Keratinocyte (primary cell): ENCODE measurements around the gene SLC38A6. TPM values are rescaled to one million over a fixed set of nuclear protein-coding genes. Genes with fewer than 3 reads are reported as not detected.

Experiments used
- DNase-seq: peaks from one replicate; pipeline ENCODE4 v3.0.0-alpha.2; 2011; ENCODE audit warnings: low read depth, missing footprints, low spot score
- FAIRE-seq: peaks from 2 replicates; lab custom pipeline; 2011; peaks lifted over from hg19 to GRCh38; lab: Jason Lieb, UNC
- H2AFZ ChIP-seq: 2 replicates; pipeline ENCODE4 v1.6.0; 2012; ENCODE audit warnings: low read length, control low read depth, inconsistent platforms; ENCODE audit not compliant: control insufficient read depth
- H3K27ac ChIP-seq: 2 replicates; pipeline ENCODE4 v1.5.1; 2011; ENCODE audit warnings: low read length; ENCODE audit not compliant: control insufficient read depth, insufficient read depth
- H3K27me3 ChIP-seq: 3 replicates; pipeline ENCODE4 v1.6.0; 2011; ENCODE audit warnings: low read length; ENCODE audit not compliant: control insufficient read depth, insufficient read depth; ENCODE audit errors: extremely low read depth
- H3K36me3 ChIP-seq, 2 experiments: 2 replicates in 1 of 2; 3 replicates in 1 of 2; pipeline ENCODE4 v1.5.1; 2011; ENCODE audit warnings: low read length in 2 of 2, mild to moderate bottlenecking in 1 of 2; ENCODE audit not compliant: control insufficient read depth in 2 of 2, insufficient read depth in 2 of 2; ENCODE audit errors: extremely low read depth in 1 of 2
- H3K4me1 ChIP-seq: 3 replicates; pipeline ENCODE4 v1.5.1; 2011; ENCODE audit warnings: low read length; ENCODE audit not compliant: control insufficient read depth, insufficient read depth; ENCODE audit errors: extremely low read depth
- H3K4me2 ChIP-seq: 3 replicates; pipeline ENCODE4 v1.6.0; 2011; ENCODE audit warnings: low read depth, low read length; ENCODE audit not compliant: control insufficient read depth, insufficient read depth; ENCODE audit errors: extremely low read depth
- H3K4me3 ChIP-seq, 3 experiments: fragments of 200-600 bp in 1 of 3; sonication (generic) in 1 of 3; 2 replicates in 2 of 3; 3 replicates in 1 of 3; pipeline ENCODE4 v1.5.1; 2011 to 2016; ENCODE audit warnings: low read length in 3 of 3, mild to moderate bottlenecking in 3 of 3, control low read depth in 2 of 3, inconsistent platforms in 1 of 3, low read depth in 1 of 3, mixed read lengths in 1 of 3, mixed run types in 1 of 3, moderate library complexity in 1 of 3; ENCODE audit not compliant: control insufficient read depth in 2 of 3, insufficient read depth in 2 of 3; ENCODE audit errors: extremely low read depth in 1 of 3
- H3K79me2 ChIP-seq: 2 replicates; pipeline ENCODE4 v1.6.0; 2012; ENCODE audit warnings: low read length; ENCODE audit not compliant: control insufficient read depth, insufficient read depth
- H3K9ac ChIP-seq: 3 replicates; pipeline ENCODE4 v1.6.0; 2011; ENCODE audit warnings: low read length; ENCODE audit not compliant: control insufficient read depth, insufficient read depth; ENCODE audit errors: extremely low read depth
- H3K9me1 ChIP-seq: 3 replicates; pipeline ENCODE4 v1.6.0; 2011; ENCODE audit warnings: low read length; ENCODE audit not compliant: control insufficient read depth, insufficient read depth; ENCODE audit errors: extremely low read depth
- H3K9me3 ChIP-seq: 2 replicates; pipeline ENCODE4 v1.5.1; 2012; ENCODE audit warnings: low read depth, low read length; ENCODE audit not compliant: control insufficient read depth
- H4K20me1 ChIP-seq: 3 replicates; pipeline ENCODE4 v1.6.0; 2011; ENCODE audit warnings: low read length; ENCODE audit not compliant: control insufficient read depth, insufficient read depth; ENCODE audit errors: extremely low read depth
- EZH2 ChIP-seq: IDR thresholded peaks from one replicate; pipeline ENCODE4 v1.6.1; 2012; ENCODE audit warnings: inconsistent platforms, mild to moderate bottlenecking, low read length, moderate library complexity
- dilution Hi-C: fragments of 300-500 bp; cut with MboI; formaldehyde crosslinking; loops from one replicate; pipeline ENCODE4 v1.7.0; 2020; ENCODE audit warnings: low sequenced_read_pairs; ENCODE audit not compliant: extremely low pct_ligation_motif_present
- polyA plus RNA-seq, 5 experiments: library from polyadenylated mRNA; depleted of rRNA in 3 of 5; stranded (reverse) in 3 of 5; stranded (forward) in 1 of 5; unstranded in 1 of 5; fragments of >200 nt; gene quantifications; 1 replicate in 1 of 5; 2 replicates in 3 of 5; 3 replicates in 1 of 5; pipeline versions ENCODE4 v1.2.1 to v1.2.3, GENCODE V29; 2011 to 2012; ENCODE audit warnings: missing spikeins in 2 of 5, low read depth in 1 of 5, low replicate concordance in 1 of 5
- TF ChIP-seq, protein P1 (sequence below), 3 experiments: IDR thresholded peaks in 1 of 3; conservative IDR thresholded peaks in 1 of 3; optimal IDR thresholded peaks in 1 of 3; 2 replicates in 2 of 3; 3 replicates in 1 of 3; pipeline versions ENCODE3 to v1.5.1; 2011; ENCODE audit warnings: low read length in 3 of 3, mild to moderate bottlenecking in 3 of 3, moderate library complexity in 2 of 3, control low read depth in 1 of 3, inconsistent platforms in 1 of 3; ENCODE audit not compliant: insufficient read depth in 2 of 3; ENCODE audit errors: extremely low read depth in 1 of 3

The SLC38A6 gene
- polyA plus RNA-seq, 1 donor (not counting 4 experiments of a cell fraction or from before 2014, with no cell fraction given), result 15.7 TPM

DNA sequence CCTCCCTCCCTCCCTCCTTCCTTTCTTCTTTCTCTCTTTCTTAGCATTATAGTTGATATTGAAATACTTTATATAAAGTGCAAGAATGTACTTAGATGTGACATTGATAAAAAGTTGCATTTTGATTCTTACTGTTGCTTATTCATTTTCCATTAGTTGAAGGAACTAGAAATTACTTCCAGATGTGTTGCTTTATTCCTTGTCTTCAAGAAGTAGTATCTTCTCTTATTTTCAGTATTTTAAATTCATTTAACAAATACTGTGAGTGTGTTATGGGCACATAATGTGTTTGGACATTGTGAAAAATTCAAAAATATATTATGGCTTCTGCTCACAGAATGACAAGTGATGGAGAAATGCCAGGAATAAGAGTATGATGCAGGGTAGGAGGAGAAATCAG, 45.7 kb upstream of the SLC38A6 start:
- H3K79me2 ChIP-seq, result no peaks in the 10 kb centered on the region
- dilution Hi-C loops, result no loop called here
- H4K20me1 ChIP-seq, result no peaks in the 10 kb centered on the region
- no peaks in the 10 kb centered on the region for H3K9me3 ChIP-seq
- DNase-seq, result no peak
- H3K9me1 ChIP-seq, result no peaks in the 10 kb centered on the region
- H3K27me3 ChIP-seq, result no peaks in the 10 kb centered on the region
- no peak overlapping the region for H3K4me2 ChIP-seq
- no peak overlapping the region for H3K4me3 ChIP-seq
- no peaks in the 10 kb centered on the region for H3K36me3 ChIP-seq
- no peaks in the 10 kb centered on the region for H3K4me1 ChIP-seq
- TF ChIP-seq, protein P1, sequence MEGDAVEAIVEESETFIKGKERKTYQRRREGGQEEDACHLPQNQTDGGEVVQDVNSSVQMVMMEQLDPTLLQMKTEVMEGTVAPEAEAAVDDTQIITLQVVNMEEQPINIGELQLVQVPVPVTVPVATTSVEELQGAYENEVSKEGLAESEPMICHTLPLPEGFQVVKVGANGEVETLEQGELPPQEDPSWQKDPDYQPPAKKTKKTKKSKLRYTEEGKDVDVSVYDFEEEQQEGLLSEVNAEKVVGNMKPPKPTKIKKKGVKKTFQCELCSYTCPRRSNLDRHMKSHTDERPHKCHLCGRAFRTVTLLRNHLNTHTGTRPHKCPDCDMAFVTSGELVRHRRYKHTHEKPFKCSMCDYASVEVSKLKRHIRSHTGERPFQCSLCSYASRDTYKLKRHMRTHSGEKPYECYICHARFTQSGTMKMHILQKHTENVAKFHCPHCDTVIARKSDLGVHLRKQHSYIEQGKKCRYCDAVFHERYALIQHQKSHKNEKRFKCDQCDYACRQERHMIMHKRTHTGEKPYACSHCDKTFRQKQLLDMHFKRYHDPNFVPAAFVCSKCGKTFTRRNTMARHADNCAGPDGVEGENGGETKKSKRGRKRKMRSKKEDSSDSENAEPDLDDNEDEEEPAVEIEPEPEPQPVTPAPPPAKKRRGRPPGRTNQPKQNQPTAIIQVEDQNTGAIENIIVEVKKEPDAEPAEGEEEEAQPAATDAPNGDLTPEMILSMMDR (optimal IDR thresholded peaks at IDR 0.05 in 1 of 3, IDR thresholded peaks at IDR 0.05 in 1 of 3, conservative IDR thresholded peaks at IDR 0.05 in 1 of 3; ENCODE audit: extremely low read depth in 1 of 3, insufficient read depth in 2 of 3, low read length in 3 of 3), result no peak
- TF ChIP-seq EZH2, result no peak
- H3K27ac ChIP-seq, result no peak overlapping the region
- H3K9ac ChIP-seq, result no peak overlapping the region
- FAIRE-seq, result no peak
- H2AFZ ChIP-seq, result no peak overlapping the region

DNA sequence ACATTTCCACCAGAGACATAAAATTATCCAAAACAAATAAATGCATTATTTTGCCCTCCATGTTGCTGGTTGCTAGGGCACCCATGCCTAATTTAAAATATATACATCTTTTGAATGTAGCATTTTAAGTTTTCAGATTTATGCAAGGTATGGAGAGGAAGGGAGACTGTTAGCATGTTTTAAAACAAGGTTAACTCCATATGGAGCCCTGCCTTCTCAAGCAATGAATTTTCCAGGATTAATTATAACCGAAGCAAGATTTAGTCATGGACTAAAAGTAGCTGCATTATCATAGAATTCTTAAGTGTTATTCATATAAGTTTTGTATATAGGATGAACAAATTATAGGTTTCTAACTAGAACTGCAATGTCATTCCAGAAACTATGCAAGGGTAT, 37.4 kb upstream of the SLC38A6 start:
- no peak overlapping the region for H3K4me2 ChIP-seq
- DNase-seq (no peak), FAIRE-seq (no peak)
- no peak for TF ChIP-seq EZH2
- TF ChIP-seq, protein P1 (optimal IDR thresholded peaks at IDR 0.05 in 1 of 3, IDR thresholded peaks at IDR 0.05 in 1 of 3, conservative IDR thresholded peaks at IDR 0.05 in 1 of 3; ENCODE audit: extremely low read depth in 1 of 3, insufficient read depth in 2 of 3, low read length in 3 of 3), result no peak
- dilution Hi-C loops, result no loop called here
- H4K20me1 ChIP-seq, result no peaks in the 10 kb centered on the region
- no peaks in the 10 kb centered on the region for H3K4me1 ChIP-seq
- no peak overlapping the region for H3K27ac ChIP-seq
- H3K36me3 ChIP-seq, result peaks cover 0 to 2% of the 10 kb centered on the region in 2 experiments
- H3K9me1 ChIP-seq, result no peaks in the 10 kb centered on the region
- no peak overlapping the region for H3K9ac ChIP-seq
- no peak overlapping the region for H3K4me3 ChIP-seq
- no peak overlapping the region for H2AFZ ChIP-seq
- no peaks in the 10 kb centered on the region for H3K9me3 ChIP-seq
- no peaks in the 10 kb centered on the region for H3K79me2 ChIP-seq
- no peaks in the 10 kb centered on the region for H3K27me3 ChIP-seq
